ENCODE results near the gene GAS2L1.

Gene GAS2L1

GRCh38 chr22:29328566-29329500, 22.4 kb downstream of the GAS2L1 start:
- no peak for DNase-seq

- no peak for DNase-seq
These were observed 23.1 kb downstream of the GAS2L1 start for GRCh38 chr22:29329581-29329980.

- no peak for DNase-seq
These were observed 23.8 kb downstream of the GAS2L1 start for GRCh38 chr22:29330291-29330690.

GRCh38 chr22:29330753-29331152, 24.3 kb downstream of the GAS2L1 start:
- DNase-seq: no peak

DNA sequence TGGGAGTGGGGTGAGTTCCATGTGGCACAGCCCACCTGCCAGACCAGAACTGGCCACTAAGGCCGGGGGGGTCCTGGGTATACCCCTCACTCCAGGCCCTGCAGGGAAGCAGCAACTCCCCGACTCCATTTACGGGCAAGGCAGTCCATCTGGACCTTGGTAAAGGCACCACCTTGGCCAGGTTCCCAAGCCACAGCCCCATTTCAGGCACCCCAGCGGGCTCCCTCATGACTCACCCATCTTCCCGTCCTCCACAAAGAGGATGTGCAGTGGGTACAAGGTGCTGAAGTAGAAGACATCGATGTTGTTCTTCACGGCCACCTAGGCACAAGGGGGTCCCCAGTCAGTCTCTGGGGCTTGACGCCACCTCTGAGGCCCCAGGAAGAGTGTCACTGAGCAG, 24.8 kb downstream of the GAS2L1 start:
- DNase-seq: no peak

GRCh38 chr22:29331658-29332300, 25.3 kb downstream of the GAS2L1 start:
- DNase-seq: no peak

DNA sequence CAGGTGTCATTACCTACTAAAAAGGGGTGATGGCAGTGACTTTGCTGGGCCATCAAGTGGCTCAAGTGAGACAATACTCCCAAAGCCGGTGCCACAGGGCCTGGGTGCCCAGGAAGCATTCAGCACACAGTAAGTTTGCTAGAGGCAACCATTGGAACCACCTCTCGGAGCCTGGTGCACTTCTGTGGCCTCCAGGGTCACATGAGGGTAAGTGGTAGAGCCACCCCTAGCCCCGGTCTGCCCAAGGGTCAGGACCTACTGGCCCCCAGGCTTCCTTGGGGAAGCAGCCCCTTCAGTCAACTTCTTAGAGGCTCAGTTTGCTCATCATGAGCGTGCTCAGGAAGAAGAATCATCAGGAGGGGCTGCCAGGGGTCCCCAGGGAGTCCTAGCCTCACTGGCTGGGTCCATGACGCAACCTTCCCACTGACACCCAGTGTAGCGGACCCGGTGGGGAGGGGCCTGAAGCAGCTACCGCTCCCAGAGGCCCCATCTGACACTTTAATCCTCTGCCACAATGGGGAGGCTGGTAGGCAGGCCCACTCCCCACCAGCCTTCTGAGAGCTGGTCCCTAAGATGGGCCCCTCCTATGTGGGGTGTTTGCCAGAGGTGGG, 26.5 kb downstream of the GAS2L1 start:
- no peak for DNase-seq

- DNase-seq: no peak
These were observed 27.7 kb downstream of the GAS2L1 start for GRCh38 chr22:29334148-29334547.

DNA sequence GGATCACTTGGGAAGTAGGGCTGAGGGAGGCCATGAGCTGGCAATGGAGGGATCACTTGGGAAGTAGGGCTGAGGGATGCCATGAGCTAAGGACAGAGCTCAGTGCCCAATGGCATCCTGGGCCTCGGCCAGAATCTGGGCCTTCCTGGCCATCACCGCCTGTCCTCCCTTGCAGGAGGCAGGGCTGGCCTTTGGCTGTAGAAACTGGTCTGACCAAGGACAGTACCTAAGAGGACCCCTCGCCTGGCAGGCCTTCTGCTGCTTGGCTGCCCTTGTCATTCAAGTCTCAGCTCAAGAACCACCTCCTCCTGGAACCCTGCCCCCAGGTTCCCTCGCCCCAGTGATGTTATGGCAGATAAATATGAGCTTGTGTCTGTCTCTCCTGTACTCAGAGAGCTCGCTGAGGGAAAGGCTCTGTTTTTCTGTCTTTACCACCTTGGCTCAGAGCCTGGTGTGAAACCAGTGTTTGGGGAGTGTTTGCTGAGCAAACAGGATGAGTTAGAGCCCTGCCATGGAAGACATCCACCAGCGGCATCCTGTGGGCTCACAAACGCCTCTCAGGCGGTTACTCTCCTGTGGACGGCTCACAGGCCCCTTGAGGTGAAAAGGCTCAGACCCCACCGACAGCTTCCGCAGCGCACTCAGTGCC, 28.4 kb downstream of the GAS2L1 start:
- no peak for DNase-seq

GRCh38 chr22:29335656-29336055, 29.2 kb downstream of the GAS2L1 start:
- DNase-seq: no peak

DNA sequence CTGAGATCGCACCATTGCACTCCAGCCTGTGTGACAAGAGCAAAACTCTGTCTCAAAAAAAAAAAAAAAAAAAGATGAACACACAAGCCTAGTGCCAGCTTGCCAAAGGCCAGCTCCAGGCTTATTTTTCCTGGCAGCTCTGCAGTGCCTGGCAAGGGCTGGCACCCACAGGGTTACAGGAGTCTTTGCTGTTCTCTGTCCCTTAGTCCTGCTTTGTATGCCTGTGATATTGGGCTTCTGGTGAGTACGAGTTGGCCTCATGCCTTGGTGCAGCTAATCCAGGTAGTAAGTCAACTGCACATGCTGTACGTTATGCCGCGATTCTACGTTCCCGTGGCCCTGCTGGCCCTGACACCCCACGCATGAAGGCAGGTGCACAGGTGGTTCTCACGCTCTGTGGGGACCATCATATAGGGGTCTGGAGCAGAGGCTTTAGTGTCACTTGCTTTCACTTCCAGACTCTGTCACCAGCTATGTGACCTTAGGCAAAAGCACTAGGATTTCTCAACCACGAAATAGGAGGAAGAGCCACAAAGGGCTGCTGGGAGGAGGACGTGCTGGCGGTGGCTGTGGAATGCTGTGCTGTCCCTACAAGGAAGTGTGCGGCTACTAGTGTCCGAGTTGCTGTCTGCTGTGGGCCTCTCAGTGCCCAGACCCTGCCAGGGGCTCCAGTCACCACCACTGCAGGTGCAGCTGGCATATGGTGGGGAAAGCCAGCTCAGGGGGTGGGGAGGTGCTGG, 30.5 kb downstream of the GAS2L1 start:
- no peak for DNase-seq

- no peak for DNase-seq
These were observed 31.3 kb downstream of the GAS2L1 start for GRCh38 chr22:29337631-29338284.

DNA sequence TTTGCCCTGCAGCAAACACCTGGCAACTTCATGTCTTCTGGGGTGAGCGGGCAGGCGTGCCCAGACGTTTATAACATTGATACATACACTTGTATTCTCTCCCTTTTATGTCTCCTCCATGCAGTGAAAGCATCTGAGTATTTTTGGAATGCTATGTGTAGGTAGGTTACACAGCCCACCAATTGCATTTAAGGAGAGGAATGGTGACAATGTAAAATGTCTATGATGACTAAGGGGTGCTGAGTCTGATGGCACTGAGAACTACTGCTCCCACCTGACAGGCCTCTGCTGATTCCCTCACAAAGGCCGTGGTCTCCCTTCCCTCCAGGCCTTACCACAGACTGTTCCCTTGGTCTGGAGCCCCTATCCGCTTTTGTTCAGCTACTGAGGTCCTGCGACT, 31.9 kb downstream of the GAS2L1 start:
- DNase-seq: no peak

- no peak for DNase-seq
These were observed 33.2 kb downstream of the GAS2L1 start for GRCh38 chr22:29339381-29340235.

DNA sequence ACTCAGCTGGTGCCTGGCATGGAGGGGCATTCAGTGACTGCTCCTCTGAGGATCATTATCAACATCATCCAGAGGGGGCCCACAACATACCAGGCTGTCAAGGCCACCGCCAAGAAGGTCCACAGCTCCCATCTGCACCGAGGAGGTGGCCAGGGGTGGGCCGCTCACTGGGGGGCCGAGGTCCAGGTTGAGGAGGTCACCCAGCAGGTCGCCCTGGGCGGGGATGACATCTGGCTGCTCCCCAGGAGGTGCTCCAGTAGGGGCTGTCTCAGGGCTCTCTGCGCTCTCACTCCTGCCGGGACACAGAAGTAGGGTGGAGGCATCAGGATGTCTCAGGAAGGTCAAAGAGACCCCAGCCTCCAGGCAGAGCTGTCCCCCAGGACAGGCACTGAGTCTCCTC, 34.1 kb downstream of the GAS2L1 start:
- no peak for DNase-seq

- DNase-seq: no peak
These were observed 34.8 kb downstream of the GAS2L1 start for GRCh38 chr22:29341056-29341848.

DNA sequence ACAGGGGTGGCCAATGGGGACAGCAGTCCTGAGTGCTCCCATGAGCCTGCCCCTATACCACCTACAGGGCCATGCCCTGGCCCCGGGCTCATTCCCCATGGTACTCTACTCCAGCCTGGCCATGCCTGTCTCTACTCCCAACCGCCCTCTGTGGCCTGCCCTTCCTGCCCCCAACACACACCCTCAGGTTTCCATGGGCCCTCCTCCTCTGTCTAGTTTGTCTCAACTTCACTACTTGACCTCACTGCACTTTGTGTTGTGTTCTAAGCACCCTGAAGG, 35.3 kb downstream of the GAS2L1 start:
- no peak for DNase-seq

DNA sequence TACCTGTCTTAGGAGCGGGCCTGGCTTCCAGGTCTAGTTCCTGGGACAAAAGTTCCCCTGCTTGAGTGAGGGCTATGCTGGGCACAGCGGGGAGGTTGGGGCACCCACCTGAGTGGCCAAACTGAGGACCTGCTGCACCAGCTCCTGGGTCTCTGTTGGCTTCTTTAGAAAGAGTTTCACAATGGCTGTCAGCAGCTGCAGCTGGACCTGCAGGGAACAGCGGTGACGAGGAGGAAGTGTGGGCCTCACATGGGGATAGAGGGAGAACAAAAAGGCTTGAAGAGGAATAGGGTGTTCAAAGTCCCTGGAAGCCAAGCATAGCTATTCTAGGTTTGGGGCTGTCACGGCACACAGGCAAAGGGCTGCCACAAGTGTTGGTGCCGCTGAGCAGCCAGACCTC, 35.7 kb downstream of the GAS2L1 start:
- no peak for DNase-seq

GRCh38 chr22:29342577-29343312, 36.3 kb downstream of the GAS2L1 start:
- DNase-seq: no peak

GRCh38 chr22:29343313-29343805, 36.9 kb downstream of the GAS2L1 start:
- DNase-seq: no peak
